ENCODE data around the gene IL1F10.

DNA sequence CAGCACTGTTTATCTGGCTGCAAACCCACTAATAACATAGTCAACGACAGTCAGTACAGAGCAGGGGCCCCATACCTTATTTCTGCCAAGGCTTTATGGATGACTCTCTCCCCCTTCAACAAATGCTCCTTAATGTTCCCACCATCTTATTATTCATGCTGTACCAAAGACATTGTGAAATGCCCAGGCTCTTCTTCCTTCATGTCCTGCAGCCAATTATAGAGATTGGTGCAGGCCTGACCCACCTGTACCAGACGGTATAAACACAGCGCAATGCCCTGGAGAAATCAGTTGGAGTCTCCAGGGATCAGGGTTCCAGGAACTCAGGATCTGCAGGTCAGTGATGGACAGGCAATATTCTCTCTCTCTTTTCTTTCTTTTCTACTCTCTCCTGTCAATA lies at the start of gene IL1F10:
- no peak for TF ChIP-seq EZH2 (IDR thresholded peaks at IDR 0.05; ENCODE audit: borderline replicate concordance)
- no peak for TF ChIP-seq CTCF (IDR thresholded peaks at IDR 0.05; ENCODE audit: poor library complexity)

All from hepatocyte (in vitro differentiated cells).